IPS-18c (cell line): ENCODE measurements around the gene KANK4.
"Not testable (repeated sequence)": the region's sequence is repeated elsewhere in the genome, so short reads cannot be mapped to it uniquely, and the experiment has no call there.

Experiments
- H3K4me3 ChIP-seq: 2 replicates; pipeline ENCODE4 v1.7.0; 2013; ENCODE audit warnings: low read depth, mild to moderate bottlenecking, low read length, moderate library complexity; ENCODE audit not compliant: insufficient read depth
- H3K9me3 ChIP-seq: one replicate; pipeline ENCODE4 v1.6.1; 2013; ENCODE audit warnings: mild to moderate bottlenecking, low read length, moderate library complexity; ENCODE audit not compliant: control insufficient read depth, insufficient read depth

KANK4 gene

DNA sequence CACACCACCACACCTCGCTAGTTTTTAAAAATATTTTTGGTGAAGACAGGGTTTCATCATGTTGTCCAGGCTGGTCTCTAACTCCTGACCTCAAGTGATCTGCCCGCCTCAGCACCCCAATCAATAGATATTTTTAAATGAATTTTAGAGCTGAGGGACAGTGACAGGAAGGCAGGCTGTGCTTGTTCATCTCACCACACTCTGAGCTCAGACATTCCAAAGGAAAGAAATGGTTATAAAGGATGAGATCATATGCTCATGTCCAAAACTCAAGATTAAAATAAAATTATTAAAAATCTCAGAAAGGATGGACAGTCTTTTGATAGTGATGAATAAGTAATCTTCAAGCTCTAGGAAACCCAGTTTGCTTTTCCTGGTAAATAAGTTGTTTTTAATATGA lies 83.7 kb downstream of the KANK4 start:
- Histone ChIP-seq H3K4me3 (no peak overlapping the region), H3K9me3 (no peaks in the 10 kb centered on the region)

GRCh38 chr1:62234688-62235087 lies 84.5 kb downstream of the KANK4 start:
- Histone ChIP-seq H3K9me3 (no peaks in the 10 kb centered on the region), H3K4me3 (no peak overlapping the region)

- Histone ChIP-seq H3K4me3 (no peak overlapping the region), H3K9me3 (no peaks in the 10 kb centered on the region)
Measured at GRCh38 chr1:62233926-62234450, 85.2 kb downstream of the KANK4 start.

DNA sequence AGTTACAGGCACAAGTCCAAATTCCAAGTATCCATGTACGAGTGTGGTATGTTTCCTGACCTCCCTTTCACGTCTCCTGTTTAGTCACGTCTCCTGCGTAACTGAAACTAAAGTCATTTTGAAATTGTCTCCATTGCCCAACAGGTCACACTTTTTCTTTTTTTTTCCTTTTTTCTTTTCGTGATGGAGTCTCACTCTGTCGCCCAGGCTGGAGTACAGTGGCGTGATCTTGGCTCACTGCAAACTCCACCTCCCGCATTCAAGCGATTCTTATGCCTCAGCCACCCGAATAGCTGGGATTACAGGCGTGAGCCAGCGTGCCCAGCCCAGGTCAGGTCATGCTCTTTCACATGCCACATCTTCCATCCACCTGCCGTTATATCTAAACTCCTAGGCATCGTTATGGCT lies 86.4 kb downstream of the KANK4 start:
- H3K9me3 ChIP-seq: no peaks in the 10 kb centered on the region
- H3K4me3 ChIP-seq: no peak overlapping the region

GRCh38 chr1:62230718-62231117 lies 88.5 kb downstream of the KANK4 start:
- Histone ChIP-seq H3K9me3 (no peaks in the 10 kb centered on the region), H3K4me3 (no peak overlapping the region)

DNA sequence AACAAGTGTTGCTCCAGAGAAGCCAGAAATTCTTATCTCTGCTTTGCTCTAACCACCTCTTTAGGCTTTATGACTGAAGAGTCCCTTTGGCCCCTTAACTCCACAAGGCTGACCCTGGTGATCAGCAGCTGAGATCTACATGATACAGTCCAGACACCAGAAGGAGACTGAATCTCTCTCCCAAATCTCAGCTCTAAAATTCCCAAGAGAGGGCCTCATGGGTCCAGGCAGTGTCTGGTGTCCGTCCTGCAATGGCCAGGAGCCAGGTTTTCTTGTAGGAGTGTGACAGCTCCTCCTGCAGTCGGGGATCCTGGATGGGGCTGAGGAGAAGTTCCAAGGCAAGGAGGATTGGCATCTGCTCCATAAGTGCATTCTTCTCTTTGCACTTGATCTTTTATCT lies 89.3 kb downstream of the KANK4 start:
- no peak overlapping the region for H3K4me3 ChIP-seq
- H3K9me3 ChIP-seq: no peaks in the 10 kb centered on the region

- no peaks in the 10 kb centered on the region for H3K9me3 ChIP-seq
- no peak overlapping the region for H3K4me3 ChIP-seq
Measured at GRCh38 chr1:62229468-62229867, 89.8 kb downstream of the KANK4 start.

GRCh38 chr1:62228883-62229187 lies 90.4 kb downstream of the KANK4 start:
- Histone ChIP-seq H3K9me3 (no peaks in the 10 kb centered on the region), H3K4me3 (no peak overlapping the region)

- Histone ChIP-seq H3K4me3 (no peak overlapping the region), H3K9me3 (no peaks in the 10 kb centered on the region)
Measured at GRCh38 chr1:62228136-62228882, 90.9 kb downstream of the KANK4 start.

DNA sequence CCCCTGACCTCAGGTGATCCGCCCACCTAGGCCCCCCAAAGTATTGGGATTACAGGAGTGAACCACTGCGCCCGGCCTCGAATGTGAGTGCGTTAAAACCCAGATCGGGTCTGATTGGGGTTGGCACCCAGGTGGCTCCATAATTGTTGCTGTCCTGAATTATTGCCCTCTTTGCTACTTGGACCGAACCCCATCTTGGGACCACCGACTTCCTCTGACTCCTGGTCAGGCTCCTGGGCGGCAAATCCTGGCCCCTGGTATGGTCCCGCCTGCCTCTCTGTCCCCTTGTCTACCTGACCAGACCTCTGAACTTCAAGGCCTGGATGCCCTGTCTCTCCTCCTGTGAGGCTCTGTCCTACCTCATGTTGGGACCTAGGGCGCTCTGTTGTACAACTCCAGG lies 91.7 kb downstream of the KANK4 start:
- no peak overlapping the region for H3K4me3 ChIP-seq
- no peaks in the 10 kb centered on the region for H3K9me3 ChIP-seq

GRCh38 chr1:62224182-62224581 lies 95.1 kb downstream of the KANK4 start:
- no peaks in the 10 kb centered on the region for H3K9me3 ChIP-seq
- no peak overlapping the region for H3K4me3 ChIP-seq

DNA sequence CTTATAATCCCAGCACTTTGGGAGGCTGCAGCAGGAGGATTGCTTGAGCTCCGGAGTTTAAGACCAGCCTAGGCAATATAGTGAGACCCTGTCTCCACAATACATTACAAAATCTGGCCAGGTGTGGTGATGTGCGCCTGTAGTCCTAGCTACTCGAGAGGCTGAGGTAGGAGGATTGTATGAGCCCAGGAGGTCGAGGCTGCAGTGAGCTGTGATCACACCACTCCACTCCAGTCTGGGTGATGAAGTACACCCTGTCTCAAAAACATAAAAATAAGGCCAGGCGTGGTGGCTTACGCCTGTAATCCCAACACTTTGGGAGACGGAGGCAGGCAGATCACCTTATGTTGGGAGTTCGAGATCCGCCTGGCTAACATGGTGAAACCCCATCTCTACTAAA lies 96.9 kb downstream of the KANK4 start:
- Histone ChIP-seq H3K4me3 (no peak overlapping the region), H3K9me3 (no peaks in the 10 kb centered on the region)

DNA sequence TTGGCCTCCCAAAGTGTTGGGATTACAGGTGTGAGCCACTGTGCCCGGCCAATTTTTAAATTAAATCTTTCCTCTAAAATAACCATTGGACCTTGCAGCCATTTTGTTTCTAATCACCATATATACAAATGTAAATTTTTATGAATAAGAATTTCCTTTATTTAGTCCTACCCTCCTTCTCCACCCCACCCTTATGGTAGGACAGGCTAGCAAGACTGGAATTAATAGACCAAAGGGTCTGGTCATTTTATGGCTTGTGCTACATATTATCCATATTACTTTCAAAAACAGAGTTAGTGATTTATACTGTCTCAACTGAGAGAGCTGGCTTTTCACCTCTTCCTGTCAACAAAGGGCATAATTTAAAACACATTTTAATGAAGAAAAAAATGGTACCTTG lies 98.1 kb downstream of the KANK4 start:
- no peaks in the 10 kb centered on the region for H3K9me3 ChIP-seq
- H3K4me3 ChIP-seq: no peak overlapping the region

DNA sequence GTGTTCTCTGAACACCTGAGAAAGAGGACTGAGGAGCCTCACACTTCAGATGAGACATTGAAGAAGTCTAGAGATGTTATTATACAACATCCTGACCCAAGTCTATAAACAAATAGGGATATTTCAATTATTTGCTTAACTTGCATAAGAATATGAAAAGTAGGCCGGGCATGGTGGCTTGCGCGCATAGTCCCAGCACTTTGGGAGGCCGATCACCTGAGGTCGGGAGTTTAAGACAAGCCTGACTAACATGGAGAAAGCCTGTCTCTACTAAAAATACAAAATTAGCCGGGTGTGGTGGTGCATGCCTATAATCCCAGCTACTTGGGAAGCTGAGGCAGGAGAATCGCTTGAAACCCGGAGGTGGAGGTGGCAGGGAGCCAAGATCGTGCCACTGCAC lies 98.8 kb downstream of the KANK4 start:
- H3K4me3 ChIP-seq, H3K9me3 ChIP-seq: not testable (repeated sequence)

- Histone ChIP-seq H3K4me3 (no peak overlapping the region), H3K9me3 (no peaks in the 10 kb centered on the region)
Measured at GRCh38 chr1:62218604-62219003, 100.6 kb downstream of the KANK4 start.

- Histone ChIP-seq H3K4me3 (no peak overlapping the region), H3K9me3 (no peaks in the 10 kb centered on the region)
Measured at GRCh38 chr1:62213075-62213914, 105.9 kb downstream of the KANK4 start.

- Histone ChIP-seq H3K9me3 (no peaks in the 10 kb centered on the region), H3K4me3 (no peak overlapping the region)
Measured at GRCh38 chr1:62212411-62212810, 106.8 kb downstream of the KANK4 start.

DNA sequence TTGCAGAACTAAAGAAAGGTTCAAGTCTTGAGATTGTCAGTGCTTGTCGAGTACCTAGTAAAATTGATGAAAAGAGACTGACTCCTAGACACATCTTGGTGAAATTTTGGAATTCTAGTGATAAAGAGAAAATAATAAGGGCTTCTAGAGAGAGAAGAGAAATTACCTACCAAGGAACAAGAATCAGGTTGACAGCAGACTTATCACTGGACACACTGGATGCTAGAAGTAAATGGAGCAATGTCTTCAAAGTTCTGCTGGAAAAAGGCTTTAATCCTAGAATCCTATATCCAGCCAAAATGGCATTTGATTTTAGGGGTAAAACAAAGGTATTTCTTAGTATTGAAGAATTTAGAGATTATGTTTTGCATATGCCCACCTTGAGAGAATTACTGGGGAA lies 108.3 kb downstream of the KANK4 start:
- H3K9me3 ChIP-seq: no peaks in the 10 kb centered on the region
- no peak overlapping the region for H3K4me3 ChIP-seq
